OCI-LY3 (cell line): ENCODE results near the gene PLIN4.

Source experiments
- H2AFZ ChIP-seq: fragments of 200-600, 300-600 bp; shearing (Covaris generic); 2 replicates; pipeline ENCODE4 v1.6.0; 2014; ENCODE audit warnings: antibody characterized with exemption, low read depth, low read length
- H3K27ac ChIP-seq: fragments of 200-600, 300-600 bp; sonication (generic); 2 replicates; pipeline ENCODE4 v1.5.1; 2014; ENCODE audit warnings: mild to moderate bottlenecking, low read length, moderate library complexity, mixed read lengths
- H3K27me3 ChIP-seq: fragments of 200-600, 300-600 bp; sonication (generic); 2 replicates; pipeline ENCODE4 v1.6.1; 2014; ENCODE audit warnings: low read depth, low read length, mixed read lengths
- H3K36me3 ChIP-seq: fragments of 200-600, 300-600 bp; sonication (generic); replicated peaks from 2 replicates; pipeline ENCODE3; 2014; ENCODE audit warnings: low read depth, low read length, mixed read lengths
- H3K4me1 ChIP-seq: fragments of 300-600, 200-600 bp; sonication (generic); 2 replicates; pipeline ENCODE4 v1.6.1; 2014; ENCODE audit warnings: low read length, mixed read lengths
- H3K4me2 ChIP-seq: fragments of 200-600, 300-600 bp; sonication (generic); 2 replicates; pipeline ENCODE4 v1.6.1; 2014; ENCODE audit warnings: low read length, mixed read lengths
- H3K4me3 ChIP-seq: fragments of 300-600, 200-600 bp; sonication (generic); 2 replicates; pipeline ENCODE4 v1.5.1; 2014; ENCODE audit warnings: antibody characterized with exemption, mild to moderate bottlenecking, low read length, moderate library complexity
- H3K79me2 ChIP-seq: fragments of 300-600, 200-600 bp; shearing (Covaris generic); 2 replicates; pipeline ENCODE4 v1.6.1; 2014; ENCODE audit warnings: mild to moderate bottlenecking, low read length, mixed read lengths
- H3K9ac ChIP-seq: fragments of 300-600, 200-600 bp; shearing (Covaris generic); 2 replicates; pipeline ENCODE4 v1.6.0; 2014; ENCODE audit warnings: mild to moderate bottlenecking, low read length, moderate library complexity
- H3K9me3 ChIP-seq: fragments of 200-600, 300-600 bp; shearing (Covaris generic); 2 replicates; pipeline ENCODE4 v1.6.1; 2014; ENCODE audit warnings: low read length, mixed read lengths; ENCODE audit not compliant: insufficient read depth
- H4K20me1 ChIP-seq: fragments of 200-600, 300-600 bp; sonication (generic); 2 replicates; pipeline ENCODE4 v1.6.1; 2016; ENCODE audit warnings: low read length, mixed read lengths; ENCODE audit not compliant: insufficient read depth
- CTCF ChIP-seq: fragments of 200-600, 300-600 bp; sonication (generic); IDR thresholded peaks from 2 replicates; pipeline ENCODE4 v1.5.1; 2014; ENCODE audit warnings: antibody characterized with exemption, low read length, low read depth
- EZH2phosphoT487 ChIP-seq: fragments of 200-600 bp; shearing (Covaris generic); IDR thresholded peaks from 2 replicates; pipeline ENCODE4 v1.6.1; 2018; ENCODE audit warnings: antibody characterized with exemption, mixed run types, low read depth

Gene PLIN4

DNA sequence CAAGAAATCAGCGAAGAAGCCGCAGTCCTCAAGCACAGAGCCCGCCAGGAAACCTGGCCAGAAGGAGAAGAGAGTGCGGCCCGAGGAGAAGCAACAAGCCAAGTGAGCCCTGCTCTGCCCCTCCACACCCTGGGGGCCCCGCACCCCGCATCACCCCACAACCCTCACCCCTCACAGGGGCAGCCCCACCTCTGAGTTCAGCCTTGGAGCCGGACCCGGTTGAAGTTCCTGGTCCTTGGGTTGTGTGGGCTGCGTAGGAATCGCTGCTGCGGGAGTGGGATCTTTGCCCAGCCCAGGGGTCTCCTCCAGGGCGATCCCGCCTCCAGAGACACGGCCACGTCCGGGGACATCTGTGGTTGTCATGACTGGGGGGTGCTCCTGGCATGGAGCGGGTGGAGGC is 22.0 kb downstream of the PLIN4 start:
- TF ChIP-seq CTCF (no peak), EZH2phosphoT487 (no peak)
- Histone ChIP-seq H3K9ac (no peak overlapping the region), H3K9me3 (no peaks in the 10 kb centered on the region), H3K79me2 (no peaks in the 10 kb centered on the region), H3K4me1 (no peaks in the 10 kb centered on the region), H3K27ac (no peak overlapping the region), H3K4me2 (no peak overlapping the region), H4K20me1 (no peaks in the 10 kb centered on the region), H2AFZ (no peak overlapping the region), H3K4me3 (no peak overlapping the region), H3K27me3 (no peaks in the 10 kb centered on the region), H3K36me3 (peaks cover 53% of the 10 kb centered on the region)

- Histone ChIP-seq H4K20me1 (no peaks in the 10 kb centered on the region), H3K9me3 (no peaks in the 10 kb centered on the region), H3K9ac (no peak overlapping the region), H2AFZ (no peak overlapping the region), H3K79me2 (no peaks in the 10 kb centered on the region), H3K36me3 (peaks cover 50% of the 10 kb centered on the region), H3K4me3 (no peak overlapping the region), H3K4me1 (no peaks in the 10 kb centered on the region), H3K27me3 (no peaks in the 10 kb centered on the region), H3K27ac (no peak overlapping the region), H3K4me2 (no peak overlapping the region)
- no peak for TF ChIP-seq EZH2phosphoT487
- peak; percentile 68 for TF ChIP-seq CTCF
Measured at GRCh38 chr19:4495471-4495870, 22.8 kb downstream of the PLIN4 start.

DNA sequence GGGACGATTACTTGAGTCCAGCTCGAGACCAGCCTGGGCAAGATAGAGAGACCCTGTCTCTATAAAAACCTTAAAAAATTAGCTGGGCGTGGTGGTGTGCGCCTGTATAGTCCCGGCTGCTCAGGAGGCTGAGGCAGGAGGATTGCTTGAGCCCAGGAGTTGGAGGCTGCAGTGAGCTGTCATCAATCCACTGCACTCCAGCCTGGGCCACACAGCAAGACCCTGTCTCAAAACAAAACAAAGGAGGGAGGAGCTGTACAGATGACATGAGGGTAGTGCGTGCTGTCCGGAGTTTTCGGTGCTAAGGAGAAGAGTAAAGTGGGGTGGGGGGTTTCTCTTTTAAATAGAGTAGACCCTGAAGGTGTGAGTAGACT is 23.6 kb downstream of the PLIN4 start:
- H2AFZ ChIP-seq = no peak overlapping the region
- H3K27me3 ChIP-seq = no peaks in the 10 kb centered on the region
- H3K36me3 ChIP-seq = peaks cover 55% of the 10 kb centered on the region

DNA sequence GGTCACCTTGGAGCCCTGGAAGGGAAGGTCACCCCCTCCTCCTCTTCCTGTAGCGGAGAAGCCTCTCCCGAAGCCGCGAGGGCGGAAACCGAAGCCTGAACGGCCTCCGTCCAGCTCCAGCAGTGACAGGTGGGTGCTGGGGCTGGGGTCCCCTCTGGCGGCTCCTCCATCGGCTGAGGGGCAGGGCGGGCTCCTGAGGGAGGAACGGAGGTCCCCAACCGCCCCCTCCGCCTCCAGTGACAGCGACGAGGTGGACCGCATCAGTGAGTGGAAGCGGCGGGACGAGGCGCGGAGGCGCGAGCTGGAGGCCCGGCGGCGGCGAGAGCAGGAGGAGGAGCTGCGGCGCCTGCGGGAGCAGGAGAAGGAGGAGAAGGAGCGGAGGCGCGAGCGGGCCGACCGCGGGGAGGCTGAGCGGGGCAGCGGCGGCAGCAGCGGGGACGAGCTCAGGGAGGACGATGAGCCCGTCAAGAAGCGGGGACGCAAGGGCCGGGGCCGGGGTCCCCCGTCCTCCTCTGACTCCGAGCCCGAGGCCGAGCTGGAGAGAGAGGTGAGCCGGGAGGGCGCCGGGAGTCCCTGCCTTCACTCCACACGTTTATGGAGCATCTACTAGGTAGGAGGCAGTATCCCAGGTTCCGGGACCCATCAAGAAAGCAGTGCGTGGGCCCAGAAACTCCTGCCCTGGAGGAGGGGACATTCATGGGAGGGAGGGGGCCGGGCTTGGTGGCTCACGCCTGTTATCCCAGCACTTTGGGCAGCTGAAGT is 24.2 kb downstream of the PLIN4 start:
- H3K27ac ChIP-seq = no peak overlapping the region
- H3K9me3 ChIP-seq = no peaks in the 10 kb centered on the region
- no peak overlapping the region for H3K4me3 ChIP-seq
- H2AFZ ChIP-seq = no peak overlapping the region
- no peaks in the 10 kb centered on the region for H3K27me3 ChIP-seq
- no peaks in the 10 kb centered on the region for H4K20me1 ChIP-seq
- peaks cover 55% of the 10 kb centered on the region for H3K36me3 ChIP-seq
- TF ChIP-seq CTCF (no peak), EZH2phosphoT487 (no peak)
- H3K4me1 ChIP-seq = no peaks in the 10 kb centered on the region
- no peak overlapping the region for H3K4me2 ChIP-seq
- H3K9ac ChIP-seq = no peak overlapping the region
- H3K79me2 ChIP-seq = no peaks in the 10 kb centered on the region

More for the DNA sequence above, 23.6 kb downstream of the PLIN4 start:
- Histone ChIP-seq H3K27ac (no peak overlapping the region), H3K4me1 (no peaks in the 10 kb centered on the region), H3K4me3 (no peak overlapping the region), H3K9me3 (no peaks in the 10 kb centered on the region), H3K79me2 (no peaks in the 10 kb centered on the region), H4K20me1 (no peaks in the 10 kb centered on the region), H3K4me2 (no peak overlapping the region), H3K9ac (no peak overlapping the region)
- TF ChIP-seq CTCF = no peak
- TF ChIP-seq EZH2phosphoT487 = no peak
